GM21529 (cell line): Measurements from ENCODE around the gene ATP5F1C.
"Not testable (repeated sequence)": the region's sequence is repeated elsewhere in the genome, so short reads cannot be mapped to it uniquely, and the experiment has no call there.

Experiments used
- ATAC-seq: cut with Tn5 transposase; IDR thresholded peaks from one replicate; pipeline ENCODE4 v1.9.1; 2021; ENCODE audit not compliant: unreplicated experiment

Gene ATP5F1C

GRCh38 chr10:7792541-7792940, 4.6 kb downstream of the ATP5F1C start:
- ATAC-seq = no peak

- ATAC-seq = no peak
Observed at GRCh38 chr10:7794251-7795026, 6.5 kb downstream of the ATP5F1C start.

GRCh38 chr10:7795605-7796004, 7.6 kb downstream of the ATP5F1C start:
- no peak for ATAC-seq

- ATAC-seq = no peak
Observed at GRCh38 chr10:7797582-7797981, 9.6 kb downstream of the ATP5F1C start.

GRCh38 chr10:7802606-7803005, 14.6 kb downstream of the ATP5F1C start:
- no peak for ATAC-seq

- no peak for ATAC-seq
Observed at GRCh38 chr10:7804216-7804615, 16.2 kb downstream of the ATP5F1C start.

- no peak for ATAC-seq
Observed at GRCh38 chr10:7804741-7805140, 16.8 kb downstream of the ATP5F1C start.

- no peak for ATAC-seq
Observed at GRCh38 chr10:7808686-7809267, 20.8 kb downstream of the ATP5F1C start.

GRCh38 chr10:7810443-7810842, 22.5 kb downstream of the ATP5F1C start:
- no peak for ATAC-seq

- ATAC-seq = no peak
Observed at GRCh38 chr10:7811000-7811399, 23.0 kb downstream of the ATP5F1C start.

- not testable (repeated sequence) for ATAC-seq
Observed at GRCh38 chr10:7811743-7812142, 23.8 kb downstream of the ATP5F1C start.

GRCh38 chr10:7813481-7813880, 25.5 kb downstream of the ATP5F1C start:
- no peak for ATAC-seq

GRCh38 chr10:7817576-7817975, 29.6 kb downstream of the ATP5F1C start:
- no peak for ATAC-seq

GRCh38 chr10:7817984-7818294, 30.0 kb downstream of the ATP5F1C start:
- ATAC-seq = no peak

- peak; percentile 79 for ATAC-seq
Observed at GRCh38 chr10:7818295-7819120, 30.5 kb downstream of the ATP5F1C start, which contains the start of gene TAF3. TAF3 (plus strand) TSS chr10:7818505; CDS start chr10:7818710, 205 bp downstream.

GRCh38 chr10:7819121-7819460, 31.1 kb downstream of the ATP5F1C start:
- peak; percentile 58 for ATAC-seq

GRCh38 chr10:7824251-7824650, 36.3 kb downstream of the ATP5F1C start:
- no peak for ATAC-seq

- ATAC-seq = no peak
Observed at GRCh38 chr10:7826971-7827370, 39.0 kb downstream of the ATP5F1C start.

- no peak for ATAC-seq
Observed at GRCh38 chr10:7829289-7829834, 41.4 kb downstream of the ATP5F1C start.

GRCh38 chr10:7832060-7832459, 44.1 kb downstream of the ATP5F1C start:
- no peak for ATAC-seq

GRCh38 chr10:7833210-7833609, 45.2 kb downstream of the ATP5F1C start:
- no peak for ATAC-seq

- ATAC-seq = no peak
Observed at GRCh38 chr10:7834262-7834661, 46.3 kb downstream of the ATP5F1C start.
